CD4-positive, alpha-beta T cell (primary cell): ENCODE results near the gene HDAC7. TPM values are rescaled to one million over a fixed set of nuclear protein-coding genes. Genes with fewer than 3 reads are reported as not detected.
A peak's percentile ranks its signal among the peaks of the same experiment; 100 is the strongest.

Source experiments
- ATAC-seq: fragments of 200-7000 bp; cut with Tn5 transposase; one replicate; pipeline ENCODE4 v1.10.0; 2022; ENCODE audit warnings: mild to moderate bottlenecking; ENCODE audit not compliant: poor library complexity
- CTCF ChIA-PET: fragments of 350-600 bp; sonication (Branson Sonifier 250); formaldehyde crosslinking; loops from one replicate; lab custom pipeline; 2021; ENCODE audit warnings: antibody characterized with exemption, inconsistent platforms; lab: Charles Lee
- POLR2A ChIA-PET: fragments of 350-600 bp; sonication (Branson Sonifier 250); formaldehyde crosslinking; loops from one replicate; lab custom pipeline; 2021; ENCODE audit warnings: antibody characterized with exemption, inconsistent platforms; lab: Charles Lee
- DNase-seq, 14 experiments: peaks; one replicate each; pipeline ENCODE4 v3.0.0-alpha.2; 2013 to 2020; ENCODE audit warnings: mixed read lengths in 2 of 14
- H3K27ac ChIP-seq, 2 donors: one replicate each; pipeline versions ENCODE4 v1.5.1 to v1.7.0; 2013; ENCODE audit warnings: low read length in 2 of 2, low read depth in 1 of 2, mild to moderate bottlenecking in 1 of 2
- H3K27me3 ChIP-seq, 2 experiments: 1 replicate in 1 of 2; 2 replicates in 1 of 2; pipeline versions ENCODE4 v1.6.1 to v1.7.0; 2013; ENCODE audit warnings: low read length in 2 of 2, control low read depth in 1 of 2, mild to moderate bottlenecking in 1 of 2, moderate library complexity in 1 of 2; ENCODE audit not compliant: insufficient read depth in 2 of 2, control insufficient read depth in 1 of 2
- H3K36me3 ChIP-seq: one replicate; pipeline ENCODE4 v1.6.1; 2013; ENCODE audit warnings: low read length, control low read depth; ENCODE audit not compliant: insufficient read depth
- H3K4me1 ChIP-seq: one replicate; pipeline ENCODE4 v1.6.1; 2013; ENCODE audit warnings: low read length, control low read depth; ENCODE audit not compliant: insufficient read depth
- H3K4me3 ChIP-seq: one replicate; pipeline ENCODE4 v1.5.1; 2013; ENCODE audit warnings: mild to moderate bottlenecking, low read length, moderate library complexity
- H3K9me3 ChIP-seq, 2 experiments: 1 replicate in 1 of 2; 2 replicates in 1 of 2; pipeline versions ENCODE4 v1.6.1 to v1.7.0; 2013; ENCODE audit warnings: low read length in 2 of 2, mild to moderate bottlenecking in 2 of 2, control low read depth in 1 of 2, moderate library complexity in 1 of 2; ENCODE audit not compliant: control insufficient read depth in 1 of 2, insufficient read depth in 1 of 2
- H3K27ac Mint-ChIP-seq: one replicate; pipeline ENCODE4 v1.8.0; 2020; ENCODE audit warnings: mixed read lengths
- H3K27me3 Mint-ChIP-seq: one replicate; pipeline ENCODE4 v1.8.0; 2021; ENCODE audit warnings: mixed read lengths
- H3K36me3 Mint-ChIP-seq: one replicate; pipeline ENCODE4 v1.8.0; 2021; ENCODE audit warnings: low read depth, mixed read lengths
- H3K4me1 Mint-ChIP-seq: one replicate; pipeline ENCODE4 v1.8.0; 2021; ENCODE audit warnings: low read depth, mixed read lengths
- H3K4me3 Mint-ChIP-seq: one replicate; pipeline ENCODE4 v1.8.0; 2020; ENCODE audit warnings: mild to moderate bottlenecking, mixed read lengths
- H3K9me3 Mint-ChIP-seq: one replicate; pipeline ENCODE4 v1.8.0; 2020; ENCODE audit warnings: mixed read lengths
- intact Hi-C, 2 experiments: fragments of 100-400 bp; cut with DNase I in 1 of 2; cut with micrococcal nuclease in 1 of 2; formaldehyde crosslinking; loops; one replicate each; pipeline versions ENCODE4 v1.15.1 to v1.9.0; 2023 to 2025; cut with DNase I, micrococcal nuclease
- total RNA-seq, 174 experiments: library from RNA in 2 of 174; stranded (reverse) in 2 of 174; gene quantifications; one replicate each; pipeline ENCODE4 v1.2.3 and lab custom pipeline; 2021 to 2026
- TF ChIP-seq, protein P1 (sequence below): fragments of 200-600 bp; IDR thresholded peaks from one replicate; pipeline ENCODE4 v1.8.0; 2022; ENCODE audit warnings: antibody characterized with exemption, mild to moderate bottlenecking

The HDAC7 gene
- total RNA-seq, 2 experiments from 2014 or later, result 116 to 122 TPM

DNA sequence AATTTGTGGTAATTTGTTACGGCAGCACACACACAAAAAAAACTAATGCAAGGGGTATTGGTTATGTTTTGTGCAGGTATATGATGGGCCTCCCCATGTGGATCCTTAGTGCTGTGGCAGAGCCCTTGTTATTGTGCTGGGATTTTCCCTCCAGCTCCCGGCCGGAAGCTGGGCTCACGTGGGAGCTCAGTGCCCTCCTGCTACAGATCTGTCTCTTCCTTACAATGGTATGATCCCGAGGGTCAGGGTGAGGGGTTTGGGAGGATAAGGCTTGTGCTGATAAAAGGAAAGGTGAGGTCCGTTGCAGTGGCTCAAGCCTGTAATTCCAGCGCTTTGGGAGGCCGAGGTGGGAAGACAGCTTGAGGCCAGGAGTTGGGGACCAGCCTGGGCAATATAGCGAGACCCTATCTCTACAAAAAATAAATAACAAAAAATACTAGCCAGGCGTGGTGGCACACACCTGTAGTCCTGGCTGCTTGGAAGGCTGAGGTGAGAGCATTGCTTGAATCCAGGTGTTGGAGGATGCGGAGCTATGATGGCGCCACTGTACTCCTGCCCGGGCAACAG lies 47.5 kb downstream of the HDAC7 start:
- Mint-ChIP-seq H3K4me1 (peaks cover 24% of the 10 kb centered on the region), H3K36me3 (no peaks in the 10 kb centered on the region), H3K9me3 (no peaks in the 10 kb centered on the region), H3K4me3 (peak overlapping the region; percentile 92), H3K27me3 (no peaks in the 10 kb centered on the region), H3K27ac (peak overlapping the region; percentile 77)
- intact Hi-C loops, result no loop called here
- CTCF ChIA-PET, result interaction anchor here (0.8 to 9.5 kb wide), 12 partner anchors 13 to 191 kb away, joined by 3 to 157 read pairs (median 4); partner anchors contain the start of genes RAPGEF3, RPAP3 and TMEM106C
- H3K27me3 ChIP-seq, result no peaks in the 10 kb centered on the region
- no peak overlapping the region for H3K27ac ChIP-seq
- H3K4me3 ChIP-seq, result no peak overlapping the region
- TF ChIP-seq, protein P1, sequence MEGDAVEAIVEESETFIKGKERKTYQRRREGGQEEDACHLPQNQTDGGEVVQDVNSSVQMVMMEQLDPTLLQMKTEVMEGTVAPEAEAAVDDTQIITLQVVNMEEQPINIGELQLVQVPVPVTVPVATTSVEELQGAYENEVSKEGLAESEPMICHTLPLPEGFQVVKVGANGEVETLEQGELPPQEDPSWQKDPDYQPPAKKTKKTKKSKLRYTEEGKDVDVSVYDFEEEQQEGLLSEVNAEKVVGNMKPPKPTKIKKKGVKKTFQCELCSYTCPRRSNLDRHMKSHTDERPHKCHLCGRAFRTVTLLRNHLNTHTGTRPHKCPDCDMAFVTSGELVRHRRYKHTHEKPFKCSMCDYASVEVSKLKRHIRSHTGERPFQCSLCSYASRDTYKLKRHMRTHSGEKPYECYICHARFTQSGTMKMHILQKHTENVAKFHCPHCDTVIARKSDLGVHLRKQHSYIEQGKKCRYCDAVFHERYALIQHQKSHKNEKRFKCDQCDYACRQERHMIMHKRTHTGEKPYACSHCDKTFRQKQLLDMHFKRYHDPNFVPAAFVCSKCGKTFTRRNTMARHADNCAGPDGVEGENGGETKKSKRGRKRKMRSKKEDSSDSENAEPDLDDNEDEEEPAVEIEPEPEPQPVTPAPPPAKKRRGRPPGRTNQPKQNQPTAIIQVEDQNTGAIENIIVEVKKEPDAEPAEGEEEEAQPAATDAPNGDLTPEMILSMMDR, result no peak
- no peaks in the 10 kb centered on the region for H3K36me3 ChIP-seq
- POLR2A ChIA-PET, result interaction anchor here (0.6 to 2.2 kb wide), 12 partner anchors 9 to 1206 kb away, joined by 3 to 8 read pairs (median 4); partner anchors contain the start of genes RAPGEF3, RPAP3 and WNT1
- ATAC-seq, result no peak
- H3K4me1 ChIP-seq, result peaks cover 32% of the 10 kb centered on the region
- no peak for DNase-seq
- H3K9me3 ChIP-seq, result no peaks in the 10 kb centered on the region

DNA sequence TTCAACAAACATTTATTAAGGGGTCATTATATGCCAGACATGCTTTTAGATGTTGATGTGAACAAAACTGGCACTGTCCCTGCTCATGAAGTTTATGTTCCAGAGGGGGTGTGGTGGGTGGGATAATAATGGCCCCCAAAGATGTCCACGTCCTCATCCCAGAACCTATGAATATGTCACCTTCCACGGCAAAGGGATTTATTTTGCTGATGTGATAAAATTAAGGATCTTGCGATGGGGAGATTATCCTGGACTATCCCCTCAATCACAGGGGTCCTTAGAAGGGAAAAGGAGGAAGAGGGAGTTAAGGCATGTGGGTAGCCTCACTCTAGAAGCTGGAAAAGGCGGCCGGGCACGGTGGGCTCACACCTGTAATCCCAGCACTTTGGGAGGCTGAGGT lies 48.4 kb downstream of the HDAC7 start:
- ChIA-PET POLR2A (no interaction called here), CTCF (interaction anchor here (3.8 to 9.5 kb wide), 2 partner anchors 29 to 67 kb away, joined by 20 to 157 read pairs; no protein-coding TSS in a partner anchor)
- H3K4me3 ChIP-seq, result no peak overlapping the region
- Mint-ChIP-seq H3K9me3 (no peaks in the 10 kb centered on the region), H3K4me3 (peak overlapping the region; percentile 45), H3K36me3 (no peaks in the 10 kb centered on the region), H3K4me1 (peaks cover 33% of the 10 kb centered on the region), H3K27me3 (no peaks in the 10 kb centered on the region), H3K27ac (no peak overlapping the region)
- H3K27me3 ChIP-seq, result no peaks in the 10 kb centered on the region
- no peaks in the 10 kb centered on the region for H3K36me3 ChIP-seq
- H3K9me3 ChIP-seq, result no peaks in the 10 kb centered on the region
- DNase-seq, result no peak
- no peak for ATAC-seq
- intact Hi-C loops, result no loop called here
- TF ChIP-seq, protein P1, result no peak
- peaks cover 40% of the 10 kb centered on the region for H3K4me1 ChIP-seq
- H3K27ac ChIP-seq, result no peak overlapping the region

DNA sequence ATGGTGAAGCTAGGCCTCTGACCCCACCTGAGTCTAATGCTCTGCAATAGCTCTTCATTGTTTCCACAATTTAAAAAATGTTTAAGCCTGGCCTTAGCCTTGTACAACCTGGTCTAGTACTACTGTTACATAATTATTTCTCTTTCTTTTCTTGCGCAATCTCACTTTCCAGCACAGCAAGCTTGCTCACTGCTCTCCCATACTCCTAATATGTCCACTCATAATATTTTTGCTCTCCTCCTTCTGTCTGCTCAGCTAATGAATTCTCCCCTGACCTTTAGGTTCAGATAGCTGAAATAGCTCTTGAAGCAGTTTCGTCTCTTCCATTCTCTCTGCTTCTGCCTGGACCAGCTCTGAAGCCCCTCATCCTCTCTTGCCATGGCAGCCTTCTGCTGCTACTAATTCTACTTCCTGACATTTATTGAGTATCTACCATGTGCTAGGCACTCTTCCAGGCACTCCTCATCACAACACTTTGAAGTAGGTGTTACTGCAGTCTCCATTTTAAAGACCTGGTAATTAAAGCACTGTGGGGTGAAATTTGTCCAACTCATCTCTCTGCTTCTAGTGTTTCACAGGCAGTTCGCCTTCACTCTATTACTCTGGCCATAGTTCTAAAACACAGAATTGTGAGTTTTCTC lies 49.5 kb downstream of the HDAC7 start:
- intact Hi-C loops, result no loop called here

More for the DNA sequence above, 49.5 kb downstream of the HDAC7 start:
- Mint-ChIP-seq H3K4me1 (peaks cover 38% of the 10 kb centered on the region), H3K27me3 (no peaks in the 10 kb centered on the region), H3K4me3 (no peak overlapping the region), H3K9me3 (no peaks in the 10 kb centered on the region), H3K27ac (no peak overlapping the region), H3K36me3 (no peaks in the 10 kb centered on the region)
- Histone ChIP-seq H3K4me1 (peaks cover 31% of the 10 kb centered on the region), H3K9me3 (no peaks in the 10 kb centered on the region), H3K27ac (no peak overlapping the region), H3K4me3 (no peak overlapping the region), H3K27me3 (no peaks in the 10 kb centered on the region), H3K36me3 (no peaks in the 10 kb centered on the region)
- ATAC-seq (no peak), DNase-seq (no peak)
- ChIA-PET CTCF (interaction anchor here (0.7 to 9.5 kb wide), 6 partner anchors 8 to 282 kb away, joined by 3 to 157 read pairs (median 12); no protein-coding TSS in a partner anchor), POLR2A (interaction anchor here (1.7 kb wide), 1 partner anchor 29 kb away, joined by 4 read pairs; no protein-coding TSS in a partner anchor)
- TF ChIP-seq, protein P1, result no peak
